HUES6 (cell line): ENCODE results near the gene HNRNPA0.
A peak's percentile ranks its signal among the peaks of the same experiment; 100 is the strongest.
"Not testable (repeated sequence)": the region's sequence is repeated elsewhere in the genome, so short reads cannot be mapped to it uniquely, and the experiment has no call there.

ENCODE experiments used
- H3K27ac ChIP-seq: 2 replicates; pipeline ENCODE4 v1.7.0; 2013; ENCODE audit warnings: low read depth, mild to moderate bottlenecking, low read length, inconsistent platforms
- H3K27me3 ChIP-seq: 2 replicates; pipeline ENCODE4 v1.6.1; 2013; ENCODE audit warnings: low read length; ENCODE audit not compliant: control insufficient read depth, insufficient read depth
- H3K36me3 ChIP-seq: 2 replicates; pipeline ENCODE4 v1.6.1; 2013; ENCODE audit warnings: low read length; ENCODE audit not compliant: control insufficient read depth, insufficient read depth
- H3K4me1 ChIP-seq: 2 replicates; pipeline ENCODE4 v1.6.1; 2013; ENCODE audit warnings: low read length; ENCODE audit not compliant: control insufficient read depth, insufficient read depth
- H3K4me3 ChIP-seq: 2 replicates; pipeline ENCODE4 v1.5.1; 2013; ENCODE audit warnings: low read depth, low read length
- H3K9ac ChIP-seq: one replicate; pipeline ENCODE4 v1.6.1; 2013; ENCODE audit warnings: mild to moderate bottlenecking, low read length
- H3K9me3 ChIP-seq: 2 replicates; pipeline ENCODE4 v1.6.1; 2013; ENCODE audit warnings: low read depth, low read length; ENCODE audit not compliant: control insufficient read depth, insufficient read depth

HNRNPA0 gene

GRCh38 chr5:137782055-137782454 lies 27.9 kb upstream of the HNRNPA0 start:
- Histone ChIP-seq H3K9ac (no peak overlapping the region), H3K27me3 (no peaks in the 10 kb centered on the region), H3K27ac (no peak overlapping the region), H3K36me3 (no peaks in the 10 kb centered on the region), H3K9me3 (no peaks in the 10 kb centered on the region), H3K4me1 (no peaks in the 10 kb centered on the region), H3K4me3 (no peak overlapping the region)

GRCh38 chr5:137778772-137779564 lies 24.8 kb upstream of the HNRNPA0 start:
- H3K9me3 ChIP-seq, result no peaks in the 10 kb centered on the region
- no peaks in the 10 kb centered on the region for H3K27me3 ChIP-seq
- H3K4me3 ChIP-seq, result no peak overlapping the region
- H3K36me3 ChIP-seq, result no peaks in the 10 kb centered on the region
- H3K4me1 ChIP-seq, result no peaks in the 10 kb centered on the region
- H3K9ac ChIP-seq, result no peak overlapping the region
- H3K27ac ChIP-seq, result no peak overlapping the region

DNA sequence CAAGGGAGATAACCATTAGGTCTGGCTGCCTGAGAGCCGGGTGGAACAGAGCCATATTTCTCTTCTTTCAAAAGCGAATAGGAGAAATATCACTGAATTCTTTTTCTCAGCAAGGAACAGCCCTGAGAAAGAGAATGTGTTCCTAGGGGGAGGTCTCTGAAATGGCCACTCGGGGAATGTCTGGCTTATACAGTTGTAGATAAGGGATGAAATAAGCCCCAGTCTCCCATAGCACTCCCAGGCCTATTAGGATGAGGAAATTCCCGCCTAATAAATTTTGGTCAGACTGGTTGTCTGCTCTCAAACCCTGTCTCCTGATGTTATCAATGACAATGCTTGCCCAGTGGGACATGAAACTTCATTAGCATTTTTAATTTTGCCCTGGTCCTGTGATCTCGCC lies 13.8 kb upstream of the HNRNPA0 start:
- not testable (repeated sequence) for H3K4me3 ChIP-seq, H3K36me3 ChIP-seq, H3K27ac ChIP-seq, H3K27me3 ChIP-seq, H3K4me1 ChIP-seq, H3K9ac ChIP-seq
- H3K9me3 ChIP-seq, result peaks cover 19% of the 10 kb centered on the region; the same call in 1 of the 2 replicates

- H3K36me3 ChIP-seq, result no peaks in the 10 kb centered on the region
- H3K9me3 ChIP-seq, result peaks cover 10% of the 10 kb centered on the region
- no peak overlapping the region for H3K27ac ChIP-seq
- no peaks in the 10 kb centered on the region for H3K27me3 ChIP-seq
- H3K4me3 ChIP-seq, result no peak overlapping the region
- no peak overlapping the region for H3K9ac ChIP-seq
- H3K4me1 ChIP-seq, result no peaks in the 10 kb centered on the region
Measured at GRCh38 chr5:137761566-137761965, 7.4 kb upstream of the HNRNPA0 start.

GRCh38 chr5:137760719-137761516 lies 6.8 kb upstream of the HNRNPA0 start:
- Histone ChIP-seq H3K4me3 (no peak overlapping the region), H3K27me3 (no peaks in the 10 kb centered on the region), H3K9ac (no peak overlapping the region), H3K4me1 (no peaks in the 10 kb centered on the region), H3K36me3 (no peaks in the 10 kb centered on the region), H3K27ac (no peak overlapping the region), H3K9me3 (peaks cover 10% of the 10 kb centered on the region)

- no peak overlapping the region for H3K27ac ChIP-seq
- H3K4me1 ChIP-seq, result 0 out of 2 replicates have a peak, but pooled peaks cover under 1% of the 10 kb centered on the region
- H3K36me3 ChIP-seq, result no peaks in the 10 kb centered on the region
- peaks cover 10% of the 10 kb centered on the region for H3K9me3 ChIP-seq
- H3K27me3 ChIP-seq, result no peaks in the 10 kb centered on the region
- H3K9ac ChIP-seq, result no peak overlapping the region
- no peak overlapping the region for H3K4me3 ChIP-seq
Measured at GRCh38 chr5:137760294-137760693, 6.1 kb upstream of the HNRNPA0 start.

DNA sequence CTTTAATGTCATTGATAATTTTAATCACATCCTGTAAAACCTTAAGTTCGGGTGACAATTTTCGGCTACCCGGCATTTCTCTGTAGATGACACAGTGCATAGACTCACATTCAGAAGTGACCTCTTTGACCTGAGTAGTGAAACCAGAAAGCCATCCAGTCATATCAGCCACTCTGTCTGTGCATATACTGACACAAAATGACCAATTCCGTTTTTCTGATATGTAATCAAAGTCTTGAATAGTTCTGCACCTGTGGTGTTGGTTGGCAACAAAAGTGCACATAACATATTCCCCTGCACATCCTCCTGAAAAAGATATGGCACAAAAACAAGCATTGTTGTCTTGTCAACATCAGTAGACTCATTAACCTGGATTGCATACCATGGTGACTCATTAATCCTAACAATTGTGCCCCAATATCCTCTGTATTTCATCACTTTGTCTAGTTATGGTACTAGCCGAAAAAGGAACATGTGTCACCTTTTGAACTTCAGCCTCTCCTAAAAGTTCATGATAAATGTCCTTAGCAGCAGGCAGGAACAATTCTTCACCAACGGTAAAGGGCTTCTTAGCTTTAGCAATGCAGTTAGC lies 4.6 kb upstream of the HNRNPA0 start:
- no peak overlapping the region for H3K27ac ChIP-seq

DNA sequence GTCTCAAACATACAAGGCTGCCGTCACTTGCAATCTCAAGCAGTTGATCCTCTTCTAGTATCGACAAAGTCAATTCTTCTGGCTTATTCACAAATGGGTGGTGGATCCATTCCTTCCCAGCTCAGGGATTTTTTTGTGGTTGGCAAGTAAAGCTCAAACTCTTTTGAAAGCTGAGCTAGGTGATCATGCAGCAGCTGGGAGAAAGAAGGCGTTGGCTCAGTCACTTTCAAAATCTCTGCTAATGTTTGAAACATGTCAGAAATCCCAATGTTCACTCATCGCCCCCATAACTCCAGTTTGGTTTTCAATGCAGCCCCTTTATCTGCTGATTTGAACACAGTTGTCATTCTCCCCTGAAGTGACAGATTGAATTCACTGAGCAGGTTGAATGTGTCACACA lies 4.0 kb upstream of the HNRNPA0 start:
- 0 out of 2 replicates have a peak, but pooled peaks cover 3% of the 10 kb centered on the region for H3K4me1 ChIP-seq
- H3K27me3 ChIP-seq, result no peaks in the 10 kb centered on the region
- no peak overlapping the region for H3K27ac ChIP-seq
- H3K36me3 ChIP-seq, result peaks cover 5% of the 10 kb centered on the region
- H3K4me3 ChIP-seq, result no peak overlapping the region
- no peak overlapping the region for H3K9ac ChIP-seq
- H3K9me3 ChIP-seq, result peaks cover 10% of the 10 kb centered on the region

More for the DNA sequence above, 4.6 kb upstream of the HNRNPA0 start:
- no peak overlapping the region for H3K4me3 ChIP-seq
- peaks cover 10% of the 10 kb centered on the region for H3K9me3 ChIP-seq
- H3K27me3 ChIP-seq, result no peaks in the 10 kb centered on the region
- H3K36me3 ChIP-seq, result no peaks in the 10 kb centered on the region
- 0 out of 2 replicates have a peak, but pooled peaks cover 3% of the 10 kb centered on the region for H3K4me1 ChIP-seq
- no peak overlapping the region for H3K9ac ChIP-seq

GRCh38 chr5:137757634-137758033 lies 3.5 kb upstream of the HNRNPA0 start:
- H3K9ac ChIP-seq, result no peak overlapping the region
- no peak overlapping the region for H3K27ac ChIP-seq
- no peaks in the 10 kb centered on the region for H3K27me3 ChIP-seq
- no peak overlapping the region for H3K4me3 ChIP-seq
- H3K4me1 ChIP-seq, result 0 out of 2 replicates have a peak, but pooled peaks cover 3% of the 10 kb centered on the region
- peaks cover 8% of the 10 kb centered on the region for H3K36me3 ChIP-seq
- peaks cover 10% of the 10 kb centered on the region for H3K9me3 ChIP-seq

DNA sequence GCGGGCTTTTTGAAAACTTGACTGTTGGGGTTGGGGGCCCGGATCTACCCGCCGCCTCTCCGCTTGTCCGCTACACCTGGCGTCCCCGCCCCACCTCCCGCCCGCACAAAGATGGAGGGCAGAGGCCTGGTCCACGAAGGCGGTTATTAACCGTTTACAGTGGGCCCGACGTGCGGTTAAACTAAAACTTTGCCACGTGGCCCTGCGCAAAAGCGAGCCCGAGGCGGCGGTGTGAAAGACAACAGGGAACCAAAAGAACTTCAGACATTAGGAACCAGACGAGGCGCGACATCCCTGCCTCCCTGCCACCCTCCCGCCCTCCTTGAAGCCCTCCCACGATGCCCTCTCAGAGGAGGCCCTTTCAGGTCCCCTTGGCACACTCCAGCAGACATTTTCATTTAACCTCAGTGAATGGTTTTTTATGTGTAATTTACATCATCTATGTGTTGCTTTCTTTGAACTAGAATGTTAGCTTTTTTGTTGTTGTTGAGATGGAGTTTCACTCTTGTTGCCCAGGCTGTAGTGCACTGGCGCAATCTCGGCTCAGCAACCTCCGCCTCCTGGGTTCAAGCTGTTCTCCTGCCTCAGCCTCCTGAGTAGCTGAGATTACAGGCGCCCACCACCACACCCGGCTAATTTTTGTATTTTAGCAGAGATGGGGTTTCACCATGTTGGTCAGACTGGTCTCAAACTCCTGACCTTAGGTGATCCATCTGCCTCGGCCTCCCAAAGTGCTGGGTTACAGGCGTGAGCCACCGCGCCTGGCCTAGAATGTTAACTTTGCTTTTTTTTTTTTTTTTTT lies 999 bp upstream of the HNRNPA0 start:
- H3K9ac ChIP-seq, result peak overlapping the region; percentile 99
- H3K27me3 ChIP-seq, result no peaks in the 10 kb centered on the region
- H3K36me3 ChIP-seq, result peaks cover 24% of the 10 kb centered on the region
- peak overlapping the region; percentile 100 for H3K4me3 ChIP-seq
- peaks cover 14% of the 10 kb centered on the region for H3K4me1 ChIP-seq
- peak overlapping the region; percentile 100 for H3K27ac ChIP-seq
- peaks cover 4% of the 10 kb centered on the region for H3K9me3 ChIP-seq
